EL (cell line): ENCODE results near the gene SPN.
"Not testable (repeated sequence)": the region's sequence is repeated elsewhere in the genome, so short reads cannot be mapped to it uniquely, and the experiment has no call there.

Experiments used
- DNase-seq: peaks from one replicate; pipeline ENCODE4 v3.0.0-alpha.2; 2016

SPN gene

DNA sequence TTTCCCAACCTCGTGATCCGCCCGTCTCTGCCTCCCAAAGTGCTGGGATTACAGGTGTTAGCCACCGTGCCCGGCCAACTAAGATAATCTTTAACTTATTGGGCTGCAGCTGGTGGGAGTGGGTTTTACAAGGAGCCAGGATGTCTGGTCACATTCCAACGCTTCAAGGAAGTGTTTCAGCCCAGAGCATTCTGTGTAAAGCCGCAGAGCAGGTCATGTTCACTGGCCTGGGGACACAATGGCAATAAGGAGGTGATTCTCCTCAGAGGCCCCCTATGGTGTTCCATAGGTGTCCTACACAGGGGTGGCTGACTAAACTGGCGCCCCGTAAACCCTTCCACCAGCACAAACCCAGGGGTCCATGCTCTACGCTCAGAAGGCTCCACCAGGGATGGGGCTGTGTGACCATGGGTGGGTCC, 17.1 kb downstream of the SPN start:
- no peak for DNase-seq

DNA sequence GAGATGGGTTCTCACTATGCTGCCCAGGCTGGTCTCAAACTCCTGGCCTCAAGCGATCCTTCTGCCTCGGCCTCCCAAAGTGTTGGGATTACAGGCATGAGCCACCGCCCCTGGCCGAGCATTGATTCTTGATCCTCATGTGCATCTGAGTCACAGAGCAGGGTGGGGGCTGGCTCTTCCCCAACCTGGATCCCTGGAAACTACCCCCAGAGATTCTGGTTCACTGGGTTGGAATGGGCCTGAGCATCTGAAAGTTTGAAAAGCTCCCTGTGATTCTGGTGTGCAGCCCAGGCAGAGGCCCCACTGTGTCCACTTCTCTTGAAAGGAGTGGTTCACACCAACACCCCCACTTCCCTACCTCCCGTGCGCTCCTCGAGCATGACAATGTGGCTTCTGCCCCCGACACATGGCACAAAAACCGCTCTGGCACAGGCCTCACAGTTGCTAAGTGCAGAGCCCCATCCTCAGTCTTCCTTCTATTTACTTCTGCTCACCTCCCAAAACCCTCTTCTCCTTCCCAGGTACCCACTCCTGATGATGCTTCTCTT, 20.6 kb downstream of the SPN start:
- no peak for DNase-seq

GRCh38 chr16:29684679-29685078, 21.6 kb downstream of the SPN start:
- no peak for DNase-seq

DNA sequence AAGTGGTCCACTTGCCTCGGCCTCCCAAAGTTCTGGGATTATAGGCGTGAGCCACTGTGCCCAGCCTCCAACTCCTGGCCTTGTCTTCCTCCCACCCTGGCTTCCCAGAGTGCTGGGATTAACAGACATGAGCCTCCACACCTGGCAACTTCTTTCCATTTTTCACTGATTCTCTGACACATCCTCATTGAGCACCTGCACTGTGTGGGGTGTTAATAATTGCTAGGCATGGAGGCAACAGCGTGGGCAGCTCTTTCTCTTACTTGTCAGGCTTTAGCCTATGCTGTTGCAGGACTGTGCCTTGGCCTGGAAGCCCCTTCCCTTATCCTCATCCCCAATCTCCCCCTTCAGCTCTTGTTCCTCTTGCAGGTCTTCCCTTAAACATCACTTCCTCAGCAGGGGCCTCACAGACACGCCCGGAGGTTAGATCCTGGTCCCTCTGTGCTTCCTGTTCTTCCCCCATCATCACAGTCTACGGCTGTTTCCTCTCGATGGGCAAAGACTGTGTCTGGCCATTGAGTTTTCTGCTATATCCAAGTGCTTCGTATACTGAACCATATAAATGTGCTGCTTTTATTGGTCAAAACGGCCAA, 23.8 kb downstream of the SPN start:
- no peak for DNase-seq

- no peak for DNase-seq
These were observed 24.7 kb downstream of the SPN start for GRCh38 chr16:29687755-29688154.

- DNase-seq, result no peak
These were observed 25.1 kb downstream of the SPN start for GRCh38 chr16:29688172-29688571.

- not testable (repeated sequence) for DNase-seq
These were observed 26.7 kb downstream of the SPN start for GRCh38 chr16:29689490-29690351.

GRCh38 chr16:29692606-29693005, 29.6 kb downstream of the SPN start:
- not testable (repeated sequence) for DNase-seq

- no peak for DNase-seq
These were observed 31.5 kb downstream of the SPN start for GRCh38 chr16:29694384-29695195.

GRCh38 chr16:29695675-29696074, 32.6 kb downstream of the SPN start:
- DNase-seq, result not testable (repeated sequence)

DNA sequence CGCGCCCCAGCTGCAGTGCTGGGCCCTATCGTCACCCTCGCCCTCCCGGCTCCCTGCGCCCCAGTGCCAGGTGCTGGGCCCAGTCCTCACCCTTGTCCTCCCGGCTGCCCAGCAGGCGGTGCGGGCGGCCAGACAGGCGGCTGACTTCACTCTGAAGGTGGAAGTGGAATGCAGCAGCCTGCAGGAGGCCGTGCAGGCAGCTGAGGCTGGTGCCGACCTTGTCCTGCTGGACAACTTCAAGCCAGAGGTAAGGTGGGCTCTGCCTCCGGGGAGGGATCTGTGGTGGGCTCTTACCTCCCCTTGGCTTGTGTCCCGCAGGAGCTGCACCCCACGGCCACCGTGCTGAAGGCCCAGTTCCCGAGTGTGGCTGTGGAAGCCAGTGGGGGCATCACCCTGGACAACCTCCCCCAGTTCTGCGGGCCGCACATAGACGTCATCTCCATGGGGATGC, 33.9 kb downstream of the SPN start:
- no peak for DNase-seq

DNA sequence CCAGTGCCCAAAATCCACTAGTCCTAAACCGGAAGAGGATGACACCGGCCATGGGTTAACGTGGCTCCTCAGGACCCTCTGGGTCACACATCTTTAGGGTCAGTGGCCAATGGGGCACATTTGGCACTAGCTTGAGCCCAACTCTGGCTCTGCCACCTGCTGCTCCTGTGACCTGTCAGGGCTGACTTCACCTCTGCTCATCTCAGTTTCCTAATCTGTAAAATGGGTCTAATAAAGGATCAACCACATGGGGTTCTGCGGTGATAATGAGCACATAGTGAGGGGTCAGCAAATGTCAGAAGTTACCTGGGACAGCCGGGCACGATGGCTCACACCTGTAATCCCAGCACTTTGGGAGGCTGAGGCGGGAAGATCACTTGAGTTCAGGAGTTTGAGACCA, 34.3 kb downstream of the SPN start:
- no peak for DNase-seq

DNA sequence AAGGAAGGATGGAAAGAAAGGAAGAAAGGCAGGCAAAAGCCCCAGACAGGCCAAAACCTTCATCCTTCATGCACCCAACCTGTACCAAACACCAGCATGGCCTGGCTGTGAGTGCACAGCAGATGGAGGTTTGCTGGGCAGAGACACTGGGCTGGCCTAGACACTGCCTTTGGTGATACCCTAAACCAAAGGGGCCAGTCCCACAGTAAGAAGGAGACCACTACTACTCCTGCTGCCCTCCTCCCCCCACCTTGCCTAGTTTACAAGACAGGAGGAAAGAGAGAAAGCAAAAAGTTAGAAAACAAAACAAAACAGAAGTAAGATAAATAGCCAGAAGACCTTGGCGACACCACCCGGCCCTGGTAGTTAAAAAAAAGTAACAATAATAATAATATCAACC, 35.0 kb downstream of the SPN start:
- DNase-seq, result no peak

- no peak for DNase-seq
These were observed 35.7 kb downstream of the SPN start for GRCh38 chr16:29698484-29699323.

DNA sequence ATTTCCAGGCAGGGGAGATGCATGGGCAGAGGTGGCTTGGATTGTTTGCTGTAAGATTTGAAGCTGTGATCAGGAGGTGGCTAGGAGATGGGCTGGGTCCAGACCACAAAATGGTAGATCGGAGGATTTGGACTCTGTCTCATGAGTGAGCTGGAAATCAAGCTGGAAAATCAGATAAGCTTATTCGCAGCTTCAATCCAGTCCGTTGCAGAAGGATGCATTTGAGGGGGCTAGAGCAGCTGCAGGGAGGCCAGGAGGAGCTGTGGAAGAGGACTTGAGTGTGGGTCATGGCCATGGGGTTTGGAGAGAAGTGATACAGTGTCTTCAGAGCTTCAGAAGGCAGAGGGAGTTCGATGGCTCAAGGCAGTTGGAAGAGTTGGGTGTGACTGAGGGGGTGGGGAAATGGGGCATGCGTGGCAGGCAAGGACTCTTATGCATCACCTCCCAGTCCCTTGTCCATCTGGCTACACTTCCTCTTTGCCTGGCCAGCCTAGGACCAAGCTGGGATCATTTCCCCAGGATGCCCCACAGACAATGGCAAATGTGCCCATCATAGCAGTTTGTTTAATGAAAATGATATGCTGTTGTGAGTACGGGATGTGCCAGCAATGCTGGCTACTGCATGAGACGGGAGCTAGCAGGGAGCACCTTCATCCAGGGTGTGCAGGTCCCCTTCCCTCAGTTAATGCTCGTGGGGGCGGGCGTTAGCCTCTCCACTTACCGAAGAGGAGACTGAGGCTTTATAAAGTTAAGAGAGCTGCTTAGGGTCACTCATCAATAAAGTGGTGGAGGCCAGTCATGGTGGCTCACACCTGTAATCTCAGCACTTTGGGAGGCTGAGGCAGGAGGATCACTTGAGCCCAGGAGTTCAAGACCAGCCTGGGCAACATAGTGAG, 36.5 kb downstream of the SPN start:
- DNase-seq, result no peak

GRCh38 chr16:29700253-29700987, 37.4 kb downstream of the SPN start:
- peak; percentile 86 for DNase-seq

DNA sequence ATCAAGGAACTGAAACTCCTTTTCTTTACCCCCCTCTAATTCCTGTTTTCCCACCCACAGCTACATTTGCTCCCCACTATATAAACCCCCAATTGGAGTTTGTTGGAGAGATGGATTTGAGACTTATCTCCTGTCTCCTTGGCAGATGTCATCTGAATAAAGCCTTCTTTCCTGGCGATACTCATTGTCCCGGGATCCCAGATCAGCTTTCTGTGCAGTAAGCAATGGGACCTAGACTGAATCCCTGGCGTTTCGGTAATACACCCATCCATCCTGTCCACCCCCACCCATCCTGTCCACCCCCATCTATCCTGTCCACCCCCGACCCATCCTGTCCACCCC, 38.1 kb downstream of the SPN start:
- no peak for DNase-seq

DNA sequence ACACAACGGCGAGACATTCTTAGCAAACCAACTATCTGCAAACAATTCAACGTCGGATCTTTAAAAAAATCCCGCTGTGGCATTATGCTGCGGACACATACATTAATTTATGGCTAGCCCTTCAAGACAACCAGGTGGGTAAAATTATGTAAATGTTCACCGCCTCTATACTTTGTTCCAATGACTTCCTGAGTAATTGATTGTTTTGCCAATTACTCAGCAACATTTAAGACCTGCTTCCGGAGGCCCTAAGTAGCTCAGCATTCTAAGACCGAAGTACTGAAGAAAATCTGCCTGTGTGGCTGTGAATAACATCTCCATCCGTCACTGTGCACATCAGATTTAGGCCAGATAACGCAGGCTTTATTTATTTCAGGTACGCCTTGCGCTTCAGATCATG, 39.2 kb downstream of the SPN start:
- DNase-seq, result no peak

GRCh38 chr16:29705030-29705429, 42.0 kb downstream of the SPN start:
- no peak for DNase-seq

DNA sequence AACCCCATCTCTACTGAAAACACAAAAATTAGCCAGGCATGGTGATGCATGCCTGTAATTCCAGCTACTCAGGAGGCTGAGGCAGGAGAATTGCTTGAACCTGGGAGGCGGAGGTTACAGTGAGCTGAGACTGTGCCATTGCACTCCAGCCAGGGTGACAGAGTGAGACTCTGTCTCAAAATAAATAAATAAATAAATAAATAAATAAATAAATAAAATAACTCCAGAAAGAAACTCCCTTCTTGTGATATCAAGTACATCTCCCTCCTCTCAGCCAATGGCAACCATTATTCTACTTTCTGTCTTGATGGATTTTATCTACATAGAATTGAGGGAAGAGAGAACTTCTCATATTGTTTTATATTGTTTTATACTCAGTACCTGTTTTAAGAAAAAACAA, 44.1 kb downstream of the SPN start:
- DNase-seq, result not testable (repeated sequence)
